Activated CD4-positive, alpha-beta T cell treated with anti-CD3 and anti-CD28 coated beads, Interleukin-2, Interleukin-4, amounts not matched to agents 100 ng/mL and 50 ng/mL, durations not matched to agents 16 hours and 8 hours (primary cell): ENCODE data around the gene CRISPLD2.
"Not testable (repeated sequence)": the region's sequence is repeated elsewhere in the genome, so short reads cannot be mapped to it uniquely, and the experiment has no call there.

Experiments
- DNase-seq: peaks from one replicate; pipeline ENCODE4 v3.0.0-alpha.2; 2020; ENCODE audit warnings: low spot score

CRISPLD2 gene

DNA sequence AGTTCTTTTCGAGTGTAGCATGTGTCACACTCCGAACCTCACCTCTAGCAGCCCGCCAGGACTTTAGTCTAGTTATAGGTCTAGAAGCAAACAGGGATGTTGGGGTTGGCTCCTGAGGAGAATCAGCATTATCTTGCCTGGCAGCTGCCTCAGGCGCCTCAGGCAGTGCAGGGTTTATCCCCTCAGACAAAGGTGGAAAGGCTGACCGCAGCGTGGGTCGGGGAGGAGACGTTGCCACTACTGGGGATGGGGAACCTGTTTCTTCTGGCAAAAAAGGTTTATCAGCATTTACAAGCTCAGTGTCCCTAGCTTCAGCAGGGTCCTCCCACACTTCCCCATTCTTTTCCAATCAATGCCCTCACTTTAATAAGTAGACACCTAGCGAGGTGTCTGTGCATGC, 40.6 kb downstream of the CRISPLD2 start:
- no peak for DNase-seq

DNA sequence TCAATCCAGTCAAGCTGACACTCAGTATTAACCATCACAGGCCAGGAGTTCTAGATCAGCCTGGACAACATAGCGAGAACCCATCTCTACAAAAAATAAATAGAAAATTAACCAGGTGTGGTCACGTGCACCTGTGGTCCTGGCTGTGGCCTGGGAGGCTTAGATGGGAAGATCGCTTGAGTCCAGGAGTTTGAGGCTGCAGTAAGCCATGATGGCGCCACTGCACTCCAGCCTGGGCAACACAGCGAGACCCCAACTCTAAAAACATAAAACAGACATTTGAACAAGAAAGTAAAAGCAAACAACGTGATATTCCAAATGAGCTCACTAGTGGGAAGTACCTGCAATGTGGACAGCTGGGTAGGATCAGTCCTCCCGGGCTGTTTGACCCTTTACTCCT, 41.9 kb downstream of the CRISPLD2 start:
- no peak for DNase-seq

DNA sequence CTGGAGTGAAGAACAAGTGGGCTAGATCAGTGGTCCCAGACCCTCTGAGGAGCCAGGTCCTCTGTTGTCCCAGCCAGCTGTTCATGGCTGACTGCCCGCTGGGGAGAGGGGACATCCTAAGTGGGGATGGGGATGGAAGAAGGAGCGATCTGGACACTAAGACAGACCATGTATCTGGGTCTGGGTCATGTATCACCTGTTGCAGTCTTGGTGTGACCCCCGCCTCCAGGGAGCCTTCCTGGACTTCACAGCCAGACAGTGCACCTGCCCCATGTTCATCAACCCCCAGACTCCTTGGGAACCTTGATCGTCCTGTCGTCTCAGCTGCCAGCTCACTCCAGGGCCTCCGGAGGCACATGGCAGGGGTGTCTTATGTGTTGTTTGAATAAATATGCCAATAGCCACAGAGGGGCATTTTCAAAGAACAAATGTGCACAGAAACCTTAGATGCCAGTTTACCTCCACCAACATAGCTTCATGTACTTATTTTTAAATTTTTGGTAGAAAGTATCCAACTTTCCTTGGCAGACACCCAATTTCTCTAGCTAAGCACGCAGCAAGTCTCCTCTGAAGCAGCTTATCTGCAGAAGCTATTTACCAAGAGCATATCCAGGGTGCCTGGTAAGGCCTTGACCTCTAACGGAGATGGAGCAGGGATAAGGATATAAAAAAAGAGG, 43.2 kb downstream of the CRISPLD2 start:
- DNase-seq: no peak

DNA sequence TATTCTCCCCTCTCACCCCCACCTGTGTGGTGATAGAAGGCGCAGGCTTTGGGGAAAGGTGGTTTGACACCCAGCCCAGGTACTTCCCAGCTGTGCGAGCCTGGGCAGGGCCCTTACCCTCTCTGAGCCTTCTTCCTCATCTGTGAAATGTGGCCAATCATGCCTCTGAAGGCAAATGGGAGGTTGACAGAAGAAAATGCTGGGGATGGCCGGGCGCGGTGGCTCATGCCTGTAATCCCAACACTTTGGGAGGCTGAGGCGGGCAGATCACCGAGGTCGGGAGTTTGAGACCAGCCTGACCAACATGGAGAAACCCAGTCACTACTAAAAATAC, 43.7 kb downstream of the CRISPLD2 start:
- DNase-seq: no peak

DNA sequence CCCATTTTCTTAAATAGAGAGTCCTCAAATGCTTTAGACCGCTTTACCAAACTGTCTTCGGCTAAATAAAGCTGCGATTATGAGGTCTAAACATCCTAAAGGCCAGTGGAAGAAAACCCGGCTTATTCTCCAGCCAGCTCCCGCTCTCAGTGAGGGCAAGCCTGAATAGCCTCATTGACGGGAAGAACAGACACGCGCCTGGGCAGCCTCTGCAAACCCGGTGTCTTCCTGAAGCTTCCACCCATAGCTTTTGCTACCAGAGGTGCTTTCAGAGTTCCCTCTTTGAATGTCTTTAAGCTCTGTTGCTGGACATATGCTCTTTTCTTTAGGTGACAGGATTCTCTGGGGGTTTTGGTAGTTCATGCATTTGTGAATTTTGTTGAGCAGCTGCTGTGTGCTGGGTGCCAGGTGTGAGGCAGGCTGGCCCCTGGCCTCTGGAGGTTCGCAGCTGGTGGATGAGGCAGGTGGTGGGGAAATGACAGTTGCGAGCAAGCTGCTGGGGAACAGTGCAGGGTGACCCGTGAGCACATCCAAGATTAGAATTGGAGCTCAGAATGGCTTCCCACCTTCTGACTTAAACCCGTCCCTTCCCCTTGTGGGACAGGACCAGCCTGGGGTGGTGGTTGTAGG, 44.7 kb downstream of the CRISPLD2 start:
- no peak for DNase-seq

DNA sequence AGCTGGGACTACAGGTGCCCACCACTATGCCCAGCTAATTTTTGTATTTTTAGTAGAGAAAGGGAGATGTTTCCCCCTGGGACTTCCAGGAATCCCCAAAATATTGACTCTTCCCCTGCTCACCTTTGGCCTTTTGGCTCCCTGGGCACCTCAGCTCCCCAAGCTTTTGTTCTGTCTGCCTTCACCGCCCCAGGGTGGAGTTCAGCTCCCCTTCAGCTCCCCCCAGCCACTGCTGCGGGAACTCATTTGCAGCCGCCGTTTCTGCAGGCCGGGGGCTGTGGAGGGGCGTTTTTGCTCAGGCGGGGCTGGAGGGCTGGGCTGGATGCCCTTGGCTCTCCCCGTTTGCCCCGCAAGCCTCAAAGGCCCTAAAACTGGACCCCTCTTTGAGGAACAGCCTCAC, 47.9 kb downstream of the CRISPLD2 start:
- DNase-seq: no peak

DNA sequence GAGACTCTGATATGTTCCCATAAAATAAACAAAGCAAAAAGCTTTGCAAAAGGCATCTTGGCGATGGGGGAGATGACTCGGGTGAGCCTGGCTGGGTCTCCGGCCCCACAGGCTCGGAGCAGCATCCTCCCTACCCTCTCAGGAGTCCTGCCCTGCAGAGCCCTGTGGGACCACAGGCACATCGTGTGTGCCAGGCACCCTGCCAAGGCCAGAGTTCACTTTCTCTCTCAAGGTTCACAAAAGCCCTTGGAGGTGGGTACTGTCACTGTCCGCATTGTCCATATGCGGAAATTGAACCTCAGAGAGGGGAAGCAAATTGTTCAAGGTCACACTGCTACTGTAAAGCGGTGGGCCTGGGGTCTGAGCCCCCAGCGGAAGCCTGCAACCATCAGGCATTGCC, 48.5 kb downstream of the CRISPLD2 start:
- DNase-seq: no peak

DNA sequence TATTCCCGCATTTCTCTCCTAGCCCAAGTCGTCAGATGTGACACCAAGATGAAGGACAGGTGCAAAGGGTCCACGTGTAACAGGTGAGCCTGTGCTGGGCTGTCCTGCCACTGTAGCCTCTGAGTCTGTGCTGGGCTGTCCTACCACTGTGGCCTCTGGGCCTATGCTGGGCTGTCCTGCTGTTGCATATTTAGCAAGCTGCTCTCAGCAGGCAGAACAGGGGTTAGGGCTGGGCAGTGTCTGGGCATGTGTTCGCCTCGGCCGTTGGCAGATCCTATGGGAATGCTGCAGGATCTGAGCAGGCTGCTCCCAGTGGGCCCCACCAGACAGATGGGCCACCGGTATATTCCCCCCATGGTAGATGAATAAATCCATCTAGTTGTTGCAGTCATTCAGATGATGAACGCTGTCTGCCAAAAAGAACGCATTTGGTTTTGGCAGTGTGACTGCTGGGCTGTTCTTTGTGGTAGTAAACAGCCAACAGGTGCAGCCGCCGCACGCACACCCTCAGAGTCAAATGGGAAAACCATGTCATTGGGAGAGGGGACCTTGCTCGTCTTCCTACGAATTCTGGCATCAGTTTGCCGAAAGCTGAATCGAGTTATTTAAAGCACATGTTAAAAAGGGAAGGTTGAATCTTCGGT, 49.2 kb downstream of the CRISPLD2 start:
- no peak for DNase-seq

DNA sequence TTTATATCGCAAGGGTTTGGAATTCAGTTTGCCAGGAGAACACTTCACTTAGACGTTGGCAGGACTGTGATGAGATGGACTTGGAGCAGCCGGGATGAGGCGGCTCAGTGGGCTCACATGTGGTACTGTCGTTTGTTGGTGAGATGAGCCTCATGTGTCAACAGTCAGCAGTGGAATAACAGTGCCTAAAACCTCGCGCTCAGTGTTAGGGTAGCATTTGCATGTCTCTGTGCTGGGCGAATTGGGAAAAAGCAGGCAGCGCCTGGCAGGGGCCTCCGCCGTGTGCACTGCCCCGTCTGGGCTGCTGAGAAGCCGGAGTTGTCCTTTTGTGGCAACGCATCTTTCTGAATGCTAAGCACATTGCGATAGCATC, 49.7 kb downstream of the CRISPLD2 start:
- DNase-seq: no peak

DNA sequence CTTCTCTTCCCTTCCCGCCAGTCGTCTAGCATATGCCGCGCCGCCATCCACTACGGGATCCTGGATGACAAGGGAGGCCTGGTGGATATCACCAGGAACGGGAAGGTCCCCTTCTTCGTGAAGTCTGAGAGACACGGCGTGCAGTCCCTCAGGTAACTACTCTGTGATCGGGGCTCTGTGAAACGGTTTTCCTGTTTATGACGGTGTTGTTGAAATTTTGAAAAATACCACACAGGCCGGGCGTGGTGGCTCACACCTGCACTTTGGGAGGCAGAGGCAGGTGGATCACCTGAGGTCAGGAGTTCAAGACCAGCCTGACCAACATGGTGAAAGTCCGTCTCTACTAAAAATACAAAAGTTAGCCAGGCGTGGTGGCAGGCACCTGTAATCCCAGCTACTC, 53.2 kb downstream of the CRISPLD2 start:
- DNase-seq: not testable (repeated sequence)

DNA sequence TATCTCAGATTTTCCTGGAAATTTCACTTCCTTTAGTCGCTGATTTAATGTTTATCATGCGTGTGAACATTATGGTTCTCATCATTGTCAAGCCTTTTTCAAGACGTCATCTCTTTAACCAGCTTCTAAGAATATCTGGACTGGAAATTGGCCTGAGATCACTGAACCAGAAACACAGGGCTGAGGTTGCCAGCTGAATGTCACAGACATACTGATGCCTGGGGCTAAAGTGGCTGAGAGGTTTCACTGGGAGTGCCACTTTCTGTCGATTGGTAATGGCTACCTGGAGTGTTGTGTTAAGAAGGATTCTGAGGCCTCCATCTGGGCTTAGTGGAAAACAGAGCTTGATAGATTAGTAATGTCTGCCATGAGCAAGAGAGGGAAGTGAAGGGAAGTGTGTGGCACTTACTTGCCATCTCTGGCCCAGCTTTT, 54.2 kb downstream of the CRISPLD2 start:
- no peak for DNase-seq

DNA sequence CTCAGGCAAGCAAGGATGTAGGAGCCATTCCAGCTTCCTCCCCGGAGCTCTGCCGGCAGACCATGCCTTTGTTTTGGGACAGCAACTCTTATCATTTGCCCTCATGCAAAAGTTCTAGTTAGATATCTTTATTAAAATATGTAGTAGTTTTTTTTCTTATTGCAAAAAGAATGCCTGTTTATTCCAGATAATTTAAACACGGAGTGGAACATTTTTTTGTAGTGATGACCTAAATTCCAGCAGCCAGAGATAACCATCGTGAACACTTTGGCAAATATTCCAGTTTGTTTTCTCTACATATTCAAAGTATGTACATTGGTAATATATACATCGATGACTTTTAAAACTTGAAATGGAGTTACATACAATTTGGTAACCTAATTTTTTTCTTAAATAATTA, 54.8 kb downstream of the CRISPLD2 start:
- no peak for DNase-seq

DNA sequence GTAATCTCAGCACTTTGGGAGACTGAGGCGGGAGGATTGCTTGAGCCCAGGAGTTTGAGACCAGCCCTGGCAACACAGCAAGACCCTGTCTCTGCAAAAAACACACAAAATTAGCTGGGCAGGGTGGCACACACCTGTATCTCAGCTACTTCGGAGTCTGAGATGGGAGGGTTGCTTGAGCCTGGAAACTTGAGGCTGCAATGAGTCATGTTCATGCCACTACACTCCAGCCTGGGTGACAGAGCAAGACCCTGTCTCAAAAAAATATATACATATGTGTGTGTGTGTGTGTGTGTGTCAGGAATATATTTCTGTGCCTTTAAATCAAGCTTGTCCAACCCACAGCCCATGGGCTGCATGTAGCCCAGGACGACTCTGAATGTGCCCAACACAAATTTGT, 55.2 kb downstream of the CRISPLD2 start:
- no peak for DNase-seq

DNA sequence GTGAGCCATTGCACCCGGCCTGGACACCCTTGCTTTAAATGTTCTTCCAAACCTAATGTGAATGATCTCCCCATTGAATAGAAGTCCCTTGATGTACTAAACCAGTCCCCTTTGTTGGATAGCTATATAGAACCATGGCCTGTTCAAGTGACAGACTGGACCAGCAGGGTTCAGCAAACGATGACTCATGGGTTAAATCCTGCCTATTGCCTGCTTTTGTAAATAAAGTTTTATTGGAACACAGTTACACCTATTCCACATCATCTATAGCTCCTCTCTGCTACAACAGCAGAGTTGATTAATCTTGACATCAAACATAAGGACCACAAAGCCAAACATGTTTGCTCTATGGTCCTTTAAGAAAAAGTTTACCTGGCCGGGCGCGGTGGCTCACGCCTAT, 56.1 kb downstream of the CRISPLD2 start:
- DNase-seq: no peak

DNA sequence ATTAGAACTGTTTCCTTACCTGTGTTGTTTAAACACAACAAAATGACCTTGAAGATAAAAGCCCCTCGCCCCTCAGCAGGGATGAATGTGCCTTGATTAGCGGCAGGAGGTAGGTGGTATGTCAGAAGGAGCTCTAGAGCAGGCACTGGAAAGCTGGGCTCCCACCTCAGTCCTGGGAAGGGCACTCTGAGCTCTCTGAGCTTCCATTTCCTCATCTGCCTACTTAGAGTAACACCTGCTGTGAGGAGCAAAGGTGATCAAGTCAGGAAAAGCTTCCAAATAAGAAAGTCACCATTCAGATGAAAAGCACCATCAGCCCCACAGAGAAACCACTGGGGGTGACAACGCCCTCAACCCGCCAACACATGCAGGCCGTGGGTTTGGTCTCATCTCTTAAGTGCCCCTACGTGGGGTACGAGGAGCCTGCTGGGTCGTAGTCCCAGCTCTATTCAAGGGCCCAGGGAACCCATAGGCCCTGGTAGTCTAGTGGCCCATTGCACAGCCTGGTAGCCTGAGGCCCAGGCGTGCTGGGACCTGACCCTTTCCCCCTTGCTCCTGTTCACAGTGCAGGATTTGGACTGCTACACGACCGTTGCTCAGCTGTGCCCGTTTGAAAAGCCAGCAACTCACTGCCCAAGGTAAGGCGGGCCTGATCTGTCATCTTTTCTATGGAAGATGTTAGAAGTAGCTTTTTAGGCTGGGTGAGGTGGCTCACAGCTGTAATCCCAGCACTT, 57.3 kb downstream of the CRISPLD2 start:
- no peak for DNase-seq

DNA sequence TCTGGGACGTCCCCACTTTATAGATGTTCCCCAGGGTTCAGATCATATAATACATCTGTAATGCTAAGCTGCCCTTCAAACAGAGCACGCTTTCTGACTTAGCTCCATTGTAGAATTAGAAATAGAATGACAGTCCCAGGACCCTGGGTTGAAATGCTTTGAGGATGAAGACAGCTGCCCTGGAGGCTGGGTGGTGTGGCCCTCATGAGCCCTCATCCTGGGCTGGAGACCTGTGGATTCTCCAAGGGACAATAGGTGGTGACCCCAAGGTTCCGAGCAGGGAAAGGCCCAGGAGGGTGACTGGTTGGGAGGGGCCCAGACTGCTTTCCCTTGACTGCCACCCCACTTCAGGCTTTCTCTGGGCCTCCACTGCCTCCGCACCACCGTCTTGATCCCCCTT, 59.0 kb downstream of the CRISPLD2 start:
- DNase-seq: no peak

DNA sequence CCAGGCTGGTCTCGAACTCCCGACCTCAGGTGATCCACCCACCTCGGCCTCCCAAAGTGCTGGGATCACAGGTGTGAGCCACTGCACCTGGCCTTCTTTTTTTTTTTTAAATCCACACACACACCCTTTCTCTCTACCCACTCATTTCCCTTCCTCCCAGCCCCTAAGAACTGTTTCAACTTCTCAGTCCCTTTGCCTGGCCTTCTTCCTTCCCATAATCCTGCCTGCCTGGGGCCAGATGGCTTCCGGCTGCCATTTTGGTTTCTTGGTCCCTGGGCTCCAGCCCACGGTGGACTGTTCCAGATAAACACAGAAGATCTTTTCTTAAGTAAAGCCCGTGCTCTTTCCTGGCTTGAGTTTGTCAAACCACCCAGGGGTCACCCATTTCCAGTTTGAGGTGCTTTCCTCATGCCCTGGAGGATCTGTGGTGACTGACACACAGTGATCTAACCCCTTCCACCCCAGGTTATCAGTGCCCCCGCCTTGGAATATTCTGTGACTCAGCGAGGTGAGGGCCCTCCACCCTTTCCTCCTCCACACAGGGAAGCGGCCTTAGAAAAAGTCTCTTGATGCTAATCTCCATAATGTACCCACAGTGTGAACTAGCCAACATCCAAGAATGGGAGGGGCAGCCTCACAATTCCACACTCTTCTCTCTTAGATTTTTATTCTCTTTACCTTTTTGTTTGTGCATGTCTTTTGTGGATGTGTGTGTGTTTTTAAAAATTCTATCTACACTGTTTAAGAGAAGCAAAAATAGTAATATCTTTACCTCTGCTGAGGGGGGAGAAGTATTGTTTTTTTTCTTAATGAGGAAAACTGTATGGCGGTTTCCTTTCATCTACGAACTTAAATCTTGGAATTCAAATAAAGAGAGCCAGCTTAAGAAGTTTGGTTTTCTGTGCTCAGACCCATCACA, 60.0 kb downstream of the CRISPLD2 start:
- DNase-seq: no peak

DNA sequence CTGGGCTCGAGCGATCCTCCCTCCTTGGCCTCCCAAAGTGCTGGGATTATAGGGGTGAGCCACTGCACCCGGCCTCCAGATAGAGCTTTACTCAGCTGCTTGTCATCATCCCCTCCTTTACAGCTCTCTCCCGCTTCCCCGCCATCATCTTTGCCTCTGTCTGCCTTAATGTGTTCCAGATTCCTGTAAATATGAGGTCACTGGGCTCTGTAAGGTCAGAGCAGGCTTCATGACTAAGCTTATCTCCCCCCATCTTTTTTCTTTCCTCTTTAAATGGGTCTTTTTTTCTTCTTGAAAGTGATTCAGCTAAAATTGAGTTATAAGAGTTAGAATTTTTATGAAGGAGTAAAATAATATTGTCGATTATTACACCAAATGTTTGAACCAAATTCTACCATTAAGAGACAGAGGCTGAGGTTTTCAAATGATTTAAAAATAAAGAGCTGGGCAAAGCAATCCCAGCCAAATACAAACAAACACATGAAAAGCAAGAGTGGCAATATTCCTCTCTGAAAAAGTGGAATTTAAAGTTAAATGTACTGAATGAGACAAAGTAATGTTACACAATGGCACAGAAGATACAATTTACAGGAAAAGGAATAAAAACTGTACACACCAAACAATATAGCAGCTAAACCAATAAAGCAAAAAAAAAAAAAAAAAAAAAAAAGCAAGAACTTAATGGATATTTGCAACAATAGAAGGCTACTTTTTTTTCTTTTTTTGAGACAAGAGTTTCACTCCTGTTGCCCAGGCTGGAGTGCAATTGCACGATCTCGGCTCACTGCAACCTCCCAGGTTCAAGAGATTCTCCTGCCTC, 62.1 kb downstream of the CRISPLD2 start:
- DNase-seq: no peak

DNA sequence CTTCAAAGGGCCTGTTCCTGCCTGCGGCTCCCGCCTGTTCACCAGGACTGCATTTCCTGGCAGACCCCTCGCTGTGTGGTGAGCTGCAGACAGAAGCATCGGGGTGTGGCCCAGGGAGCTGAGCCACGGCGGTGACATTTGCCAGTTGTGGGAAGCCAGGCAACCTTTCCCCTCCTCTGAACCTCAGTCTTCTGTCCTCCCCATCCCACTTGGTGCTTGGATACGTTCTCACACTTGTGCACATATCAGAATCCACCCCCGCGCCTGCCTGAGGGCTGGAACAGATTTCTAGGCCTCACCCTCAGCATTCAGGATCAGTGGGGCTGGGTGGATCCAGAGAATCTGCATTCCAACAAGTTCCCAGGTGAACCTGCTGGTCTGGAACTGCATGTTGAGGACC, 63.5 kb downstream of the CRISPLD2 start:
- DNase-seq: no peak

DNA sequence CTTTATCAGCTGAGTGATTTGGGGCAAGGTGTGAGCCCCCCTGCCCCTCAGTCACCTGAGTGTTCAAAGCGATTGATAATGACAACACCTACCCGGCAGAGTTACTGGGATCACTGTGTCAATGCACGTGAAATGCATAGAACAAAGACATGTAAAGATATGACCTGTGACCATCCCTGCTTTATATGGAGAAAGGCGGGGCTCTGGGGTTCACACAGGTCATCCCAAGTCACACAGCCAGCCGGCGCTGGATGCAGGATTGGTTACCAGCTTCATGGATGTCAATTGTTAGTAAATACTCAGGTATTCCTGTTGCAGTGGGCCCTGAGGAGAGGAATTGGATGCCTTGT, 64.4 kb downstream of the CRISPLD2 start:
- no peak for DNase-seq

DNA sequence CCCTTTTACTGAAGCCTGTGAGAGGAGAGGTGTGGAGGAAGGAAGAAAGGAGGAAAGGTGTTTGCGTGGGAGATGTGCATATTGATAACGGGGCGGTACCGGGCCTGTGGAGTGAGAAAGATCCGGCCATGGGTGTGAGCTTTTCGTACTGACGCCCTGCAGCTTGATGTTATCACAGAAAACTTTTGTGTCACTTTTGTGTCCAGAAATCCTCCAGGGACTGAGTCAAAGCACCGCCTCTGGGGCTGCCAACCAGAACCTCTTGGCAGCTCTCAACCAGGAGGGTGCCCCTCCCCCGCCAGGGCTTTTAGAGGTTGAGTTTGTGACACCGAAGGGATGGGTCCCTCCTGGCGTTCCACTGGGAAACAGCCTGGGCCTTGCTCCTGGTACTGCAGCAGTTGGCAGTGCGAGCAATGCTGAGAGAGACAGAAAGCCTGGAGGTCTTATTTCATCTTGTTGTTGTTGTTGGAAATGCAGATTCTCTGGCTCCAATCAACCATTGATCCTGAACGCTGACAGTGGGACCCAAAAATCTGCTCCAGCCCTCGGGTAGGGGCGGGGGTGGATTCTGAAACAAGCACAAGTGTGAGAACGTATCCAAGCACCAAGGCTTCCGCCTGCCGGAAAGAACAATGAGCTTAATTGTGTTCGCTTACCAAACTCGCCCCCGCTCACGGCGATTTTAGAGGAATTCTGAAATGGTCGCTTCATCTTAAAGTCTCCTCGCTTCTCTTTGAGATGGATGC, 65.0 kb downstream of the CRISPLD2 start:
- no peak for DNase-seq
